Activated CD8-positive, alpha-beta memory T cell treated with anti-CD3 and anti-CD28 coated beads, Interleukin-2, amount 10 ng/mL, durations not matched to agents 7 days and 5 days (primary cell): ENCODE data around the gene IKZF1. TPM values are rescaled to one million over a fixed set of nuclear protein-coding genes. Genes with fewer than 3 reads are reported as not detected.
A peak's percentile ranks its signal among the peaks of the same experiment; 100 is the strongest.
"Not testable (repeated sequence)": the region's sequence is repeated elsewhere in the genome, so short reads cannot be mapped to it uniquely, and the experiment has no call there.

ENCODE experiments used
- ATAC-seq: fragments of 150-1000 bp; cut with Tn5 transposase; one replicate; pipeline ENCODE4 v1.10.0; 2021; ENCODE audit warnings: moderate library complexity
- CTCF ChIA-PET: fragments of 350-600 bp; sonication (Branson Sonifier 250); formaldehyde crosslinking; loops from one replicate; lab custom pipeline; 2021; ENCODE audit warnings: antibody characterized with exemption; lab: Charles Lee
- DNase-seq: peaks from one replicate; pipeline ENCODE4 v3.0.0-alpha.2; 2020
- H3K27ac Mint-ChIP-seq: one replicate; pipeline ENCODE4 v1.8.0; 2021; ENCODE audit warnings: mild to moderate bottlenecking, mixed read lengths
- H3K27me3 Mint-ChIP-seq: one replicate; pipeline ENCODE4 v1.8.0; 2021; ENCODE audit warnings: mixed read lengths
- H3K36me3 Mint-ChIP-seq: one replicate; pipeline ENCODE4 v1.8.0; 2021; ENCODE audit warnings: mild to moderate bottlenecking, mixed read lengths
- H3K4me1 Mint-ChIP-seq: one replicate; pipeline ENCODE4 v1.8.0; 2021; ENCODE audit warnings: mixed read lengths
- H3K4me3 Mint-ChIP-seq: one replicate; pipeline ENCODE4 v1.8.0; 2021; ENCODE audit warnings: mild to moderate bottlenecking, moderate library complexity, mixed read lengths
- H3K9me3 Mint-ChIP-seq: one replicate; pipeline ENCODE4 v1.8.0; 2022; ENCODE audit warnings: low read depth, mixed read lengths
- total RNA-seq, 2 experiments: library from RNA; stranded (reverse); gene quantifications; one replicate each; pipeline ENCODE4 v1.2.3, GENCODE V29; 2021

The IKZF1 gene
- total RNA-seq, 2 experiments from 2014 or later: 348 to 374 TPM

- H3K4me1 Mint-ChIP-seq: peaks cover 44% of the 10 kb centered on the region
- no peaks in the 10 kb centered on the region for H3K9me3 Mint-ChIP-seq
- no peak overlapping the region for H3K27ac Mint-ChIP-seq
- H3K4me3 Mint-ChIP-seq: no peak overlapping the region
- CTCF ChIA-PET: interaction anchor here (1.0 to 1.5 kb wide), 5 partner anchors 10 to 130 kb away, joined by 3 to 5 read pairs (median 4); no protein-coding TSS in a partner anchor
- ATAC-seq (peak; percentile 22), DNase-seq (peak; percentile 73)
- H3K36me3 Mint-ChIP-seq: peaks cover 57% of the 10 kb centered on the region
- H3K27me3 Mint-ChIP-seq: no peaks in the 10 kb centered on the region
Observed at GRCh38 chr7:50333221-50333651, 28.7 kb downstream of the IKZF1 start.

- H3K27me3 Mint-ChIP-seq: no peaks in the 10 kb centered on the region
- H3K36me3 Mint-ChIP-seq: peaks cover 58% of the 10 kb centered on the region
- peaks cover 34% of the 10 kb centered on the region for H3K4me1 Mint-ChIP-seq
- no peak overlapping the region for H3K4me3 Mint-ChIP-seq
- no peak for DNase-seq
- CTCF ChIA-PET: interaction anchor here (1.0 to 1.5 kb wide), 3 partner anchors 17 to 131 kb away, joined by 3 to 4 read pairs (median 3); no protein-coding TSS in a partner anchor
- H3K27ac Mint-ChIP-seq: no peak overlapping the region
- ATAC-seq: no peak
- H3K9me3 Mint-ChIP-seq: no peaks in the 10 kb centered on the region
Observed at GRCh38 chr7:50334341-50334994, 30.0 kb downstream of the IKZF1 start.

- no peak for DNase-seq
- no peak for ATAC-seq
- CTCF ChIA-PET: interaction anchor here (0.7 to 7.7 kb wide), 9 partner anchors 9 to 33 kb away, joined by 3 to 57 read pairs (median 7); no protein-coding TSS in a partner anchor
- Mint-ChIP-seq H3K4me1 (peaks cover 31% of the 10 kb centered on the region), H3K27ac (no peak overlapping the region), H3K36me3 (peaks cover 57% of the 10 kb centered on the region), H3K4me3 (no peak overlapping the region), H3K9me3 (no peaks in the 10 kb centered on the region), H3K27me3 (no peaks in the 10 kb centered on the region)
Observed at GRCh38 chr7:50335230-50335794, 30.8 kb downstream of the IKZF1 start.

GRCh38 chr7:50335795-50336754 lies 31.6 kb downstream of the IKZF1 start:
- DNase-seq: peak; percentile 92
- ATAC-seq: peak; percentile 45
- no peak overlapping the region for H3K27ac Mint-ChIP-seq
- no peak overlapping the region for H3K4me3 Mint-ChIP-seq
- CTCF ChIA-PET: interaction anchor here (0.7 to 7.7 kb wide), 10 partner anchors 8 to 131 kb away, joined by 3 to 57 read pairs (median 6); no protein-coding TSS in a partner anchor
- H3K4me1 Mint-ChIP-seq: peaks cover 30% of the 10 kb centered on the region
- H3K9me3 Mint-ChIP-seq: no peaks in the 10 kb centered on the region
- peaks cover 53% of the 10 kb centered on the region for H3K36me3 Mint-ChIP-seq
- H3K27me3 Mint-ChIP-seq: no peaks in the 10 kb centered on the region

- Mint-ChIP-seq H3K9me3 (no peaks in the 10 kb centered on the region), H3K4me1 (peaks cover 30% of the 10 kb centered on the region)
- peak; percentile 59 for DNase-seq
Observed at GRCh38 chr7:50336894-50337703, 32.6 kb downstream of the IKZF1 start.

GRCh38 chr7:50339472-50339871 lies 35.0 kb downstream of the IKZF1 start:
- H3K9me3 Mint-ChIP-seq, H3K27ac Mint-ChIP-seq, ATAC-seq, DNase-seq, H3K4me3 Mint-ChIP-seq, H3K27me3 Mint-ChIP-seq: not testable (repeated sequence)
- Mint-ChIP-seq H3K4me1 (peaks cover 46% of the 10 kb centered on the region), H3K36me3 (peaks cover 64% of the 10 kb centered on the region)
- CTCF ChIA-PET: interaction anchor here (0.8 to 7.7 kb wide), 10 partner anchors 9 to 133 kb away, joined by 3 to 57 read pairs (median 12); partner anchors contain the start of gene IKZF1

More at GRCh38 chr7:50336894-50337703, 32.6 kb downstream of the IKZF1 start:
- Mint-ChIP-seq H3K27me3 (no peaks in the 10 kb centered on the region), H3K4me3 (no peak overlapping the region), H3K27ac (no peak overlapping the region), H3K36me3 (peaks cover 51% of the 10 kb centered on the region)
- peak; percentile 1 for ATAC-seq
- CTCF ChIA-PET: interaction anchor here (0.8 to 7.7 kb wide), 8 partner anchors 11 to 132 kb away, joined by 3 to 57 read pairs (median 15); no protein-coding TSS in a partner anchor

GRCh38 chr7:50339990-50340500 lies 35.5 kb downstream of the IKZF1 start:
- H3K4me3 Mint-ChIP-seq: no peak overlapping the region

GRCh38 chr7:50341724-50342123 lies 37.2 kb downstream of the IKZF1 start:
- no peaks in the 10 kb centered on the region for H3K27me3 Mint-ChIP-seq
- ATAC-seq: no peak
- H3K4me3 Mint-ChIP-seq: peak overlapping the region; percentile 65
- no peak overlapping the region for H3K27ac Mint-ChIP-seq
- CTCF ChIA-PET: interaction anchor here (0.7 to 7.7 kb wide), 13 partner anchors 10 to 320 kb away, joined by 3 to 57 read pairs (median 3); no protein-coding TSS in a partner anchor
- peaks cover 67% of the 10 kb centered on the region for H3K4me1 Mint-ChIP-seq
- no peak for DNase-seq
- no peaks in the 10 kb centered on the region for H3K9me3 Mint-ChIP-seq
- H3K36me3 Mint-ChIP-seq: peaks cover 76% of the 10 kb centered on the region

More at GRCh38 chr7:50339990-50340500, 35.5 kb downstream of the IKZF1 start:
- CTCF ChIA-PET: interaction anchor here (1.1 to 7.7 kb wide), 8 partner anchors 8 to 134 kb away, joined by 3 to 57 read pairs (median 28); no protein-coding TSS in a partner anchor
- Mint-ChIP-seq H3K9me3 (no peaks in the 10 kb centered on the region), H3K27me3 (no peaks in the 10 kb centered on the region), H3K36me3 (peaks cover 67% of the 10 kb centered on the region), H3K27ac (no peak overlapping the region), H3K4me1 (peaks cover 50% of the 10 kb centered on the region)
- peak; percentile 48 for ATAC-seq
- peak; percentile 86 for DNase-seq

GRCh38 chr7:50342616-50343114 lies 38.1 kb downstream of the IKZF1 start:
- DNase-seq: peak; percentile 73
- Mint-ChIP-seq H3K27me3 (no peaks in the 10 kb centered on the region), H3K27ac (no peak overlapping the region), H3K4me3 (peak overlapping the region; percentile 65), H3K36me3 (peaks cover 74% of the 10 kb centered on the region), H3K9me3 (no peaks in the 10 kb centered on the region), H3K4me1 (peaks cover 76% of the 10 kb centered on the region)
- CTCF ChIA-PET: interaction anchor here (0.7 to 7.7 kb wide), 9 partner anchors 9 to 136 kb away, joined by 3 to 57 read pairs (median 4); no protein-coding TSS in a partner anchor
- peak; percentile 44 for ATAC-seq

- CTCF ChIA-PET: interaction anchor here (0.9 to 13.9 kb wide), 12 partner anchors 9 to 254 kb away, joined by 3 to 207 read pairs (median 6); partner anchors contain the start of genes IKZF1 and ZPBP
- Mint-ChIP-seq H3K4me1 (peaks cover 98% of the 10 kb centered on the region), H3K4me3 (peak overlapping the region; percentile 68), H3K36me3 (peaks cover 69% of the 10 kb centered on the region), H3K27ac (peak overlapping the region; percentile 94), H3K9me3 (no peaks in the 10 kb centered on the region), H3K27me3 (no peaks in the 10 kb centered on the region)
- DNase-seq (no peak), ATAC-seq (no peak)
Observed at GRCh38 chr7:50346545-50347497, 42.3 kb downstream of the IKZF1 start.
